GM19099 (cell line): ENCODE measurements around the gene FUZ.

Source experiments
- POLR2A ChIP-seq: IDR thresholded peaks from 3 replicates; pipeline ENCODE4 v1.6.1; 2011; ENCODE audit warnings: low read depth; ENCODE audit not compliant: insufficient read length; ENCODE audit errors: extremely low read depth

Gene FUZ

GRCh38 chr19:49855277-49855675 lies 42.2 kb upstream of the FUZ start:
- TF ChIP-seq POLR2A: no peak

GRCh38 chr19:49854378-49855263 lies 41.5 kb upstream of the FUZ start:
- TF ChIP-seq POLR2A: no peak

- TF ChIP-seq POLR2A: no peak
Observed at GRCh38 chr19:49853852-49854377, 40.8 kb upstream of the FUZ start.

- no peak for TF ChIP-seq POLR2A
Observed at GRCh38 chr19:49852631-49853126, 39.6 kb upstream of the FUZ start.

- TF ChIP-seq POLR2A: peak; percentile 27
Observed at GRCh38 chr19:49851456-49852259, 38.6 kb upstream of the FUZ start.

GRCh38 chr19:49850487-49851342 lies 37.6 kb upstream of the FUZ start, which contains the start of gene PTOV1:
Gene PTOV1, plus strand, starts transcription at chr19:49851159.
- TF ChIP-seq POLR2A: peak; percentile 66

- TF ChIP-seq POLR2A: no peak
Observed at GRCh38 chr19:49850221-49850486, 37.1 kb upstream of the FUZ start.

GRCh38 chr19:49849433-49850220 lies 36.5 kb upstream of the FUZ start:
- TF ChIP-seq POLR2A: no peak

GRCh38 chr19:49848938-49849337 lies 35.8 kb upstream of the FUZ start:
- no peak for TF ChIP-seq POLR2A

GRCh38 chr19:49847731-49848696 lies 34.9 kb upstream of the FUZ start:
- TF ChIP-seq POLR2A: no peak

GRCh38 chr19:49846408-49846807 lies 33.3 kb upstream of the FUZ start:
- no peak for TF ChIP-seq POLR2A

GRCh38 chr19:49845414-49845813 lies 32.3 kb upstream of the FUZ start:
- no peak for TF ChIP-seq POLR2A
